Measurements from ENCODE around the gene SYNPO.

Gene SYNPO

DNA sequence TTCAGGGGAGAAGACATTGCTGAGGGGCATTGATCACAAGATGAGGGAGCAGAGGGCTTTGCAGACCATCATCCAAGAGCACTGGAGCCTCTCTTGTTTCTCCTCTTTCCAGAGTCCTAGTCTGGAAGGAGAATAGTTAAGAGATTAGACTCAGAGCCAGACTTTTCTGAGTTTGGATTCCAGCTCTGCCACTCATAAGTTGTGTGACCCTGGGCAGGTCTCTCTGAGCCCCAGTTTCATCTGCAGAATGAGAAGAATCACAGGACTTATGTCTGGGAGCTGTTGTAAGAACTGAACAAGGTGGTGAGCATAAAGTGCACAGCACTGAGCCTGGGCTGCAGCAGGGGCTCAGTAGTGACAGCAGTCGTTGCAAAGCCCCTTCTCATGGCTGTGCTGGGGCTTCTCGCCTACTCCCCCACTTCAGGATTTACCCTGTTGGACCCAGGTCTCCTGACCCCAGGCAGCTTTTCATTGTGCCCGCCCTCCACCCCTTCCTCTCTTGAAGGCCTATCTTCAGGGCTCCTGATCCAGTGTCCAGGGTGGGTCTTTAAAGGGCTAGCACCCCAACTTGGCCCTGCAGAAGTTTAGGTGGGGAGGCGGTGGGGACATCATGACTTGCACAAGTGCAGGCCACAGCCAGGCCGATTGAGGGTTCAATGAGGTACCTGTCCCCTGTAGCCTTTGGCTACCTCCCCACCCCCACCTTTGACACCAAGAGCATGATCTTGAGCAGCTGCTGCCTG, 1.5 kb downstream of the SYNPO start:
- Histone ChIP-seq H3K36me3 (ENCODE audit: insufficient read depth) (no peaks in the 10 kb centered on the region), H3K27me3 (ENCODE audit: insufficient read depth, low read depth) (no peaks in the 10 kb centered on the region), H3K4me1 (ENCODE audit: low read depth, poor library complexity, severe bottlenecking) (no peaks in the 10 kb centered on the region), H3K4me3 (IDR thresholded peaks at IDR 0.05; ENCODE audit: insufficient read depth, low read depth, low read length) (no peak overlapping the region), H3K9ac (no peak overlapping the region), H4K20me1 (ENCODE audit: insufficient read depth) (no peaks in the 10 kb centered on the region), H3K79me2 (ENCODE audit: insufficient read depth, low read depth) (no peaks in the 10 kb centered on the region), H3K4me2 (no peak overlapping the region), H2AFZ (ENCODE audit: low read depth) (no peak overlapping the region), H3K27ac (no peak overlapping the region)
- TF ChIP-seq, protein P1, sequence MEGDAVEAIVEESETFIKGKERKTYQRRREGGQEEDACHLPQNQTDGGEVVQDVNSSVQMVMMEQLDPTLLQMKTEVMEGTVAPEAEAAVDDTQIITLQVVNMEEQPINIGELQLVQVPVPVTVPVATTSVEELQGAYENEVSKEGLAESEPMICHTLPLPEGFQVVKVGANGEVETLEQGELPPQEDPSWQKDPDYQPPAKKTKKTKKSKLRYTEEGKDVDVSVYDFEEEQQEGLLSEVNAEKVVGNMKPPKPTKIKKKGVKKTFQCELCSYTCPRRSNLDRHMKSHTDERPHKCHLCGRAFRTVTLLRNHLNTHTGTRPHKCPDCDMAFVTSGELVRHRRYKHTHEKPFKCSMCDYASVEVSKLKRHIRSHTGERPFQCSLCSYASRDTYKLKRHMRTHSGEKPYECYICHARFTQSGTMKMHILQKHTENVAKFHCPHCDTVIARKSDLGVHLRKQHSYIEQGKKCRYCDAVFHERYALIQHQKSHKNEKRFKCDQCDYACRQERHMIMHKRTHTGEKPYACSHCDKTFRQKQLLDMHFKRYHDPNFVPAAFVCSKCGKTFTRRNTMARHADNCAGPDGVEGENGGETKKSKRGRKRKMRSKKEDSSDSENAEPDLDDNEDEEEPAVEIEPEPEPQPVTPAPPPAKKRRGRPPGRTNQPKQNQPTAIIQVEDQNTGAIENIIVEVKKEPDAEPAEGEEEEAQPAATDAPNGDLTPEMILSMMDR (conservative IDR thresholded peaks at IDR 0.05; ENCODE audit: low read depth, low read length) = no peak

DNA sequence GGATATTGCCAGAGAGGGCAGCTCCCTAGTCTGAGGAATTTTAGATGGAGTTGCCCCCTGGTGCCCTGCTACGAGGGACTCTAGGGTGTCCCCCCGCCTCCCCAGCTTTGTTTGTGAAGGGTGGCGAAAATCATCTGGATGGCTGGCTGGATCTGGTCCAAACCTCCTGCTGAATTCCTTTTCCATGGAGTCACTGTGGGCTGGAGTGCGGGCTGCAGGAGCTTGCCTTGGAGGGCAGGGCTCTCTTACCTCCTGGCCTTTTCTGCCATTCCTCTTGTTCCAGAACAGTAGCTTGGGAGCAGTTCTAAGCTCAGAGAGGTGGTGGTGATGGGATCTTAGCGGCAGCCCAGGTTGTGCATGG, 2.1 kb downstream of the SYNPO start:
- H3K36me3 ChIP-seq (ENCODE audit: insufficient read depth) = no peaks in the 10 kb centered on the region
- H3K27me3 ChIP-seq (ENCODE audit: insufficient read depth, low read depth) = no peaks in the 10 kb centered on the region
- H4K20me1 ChIP-seq (ENCODE audit: insufficient read depth) = no peaks in the 10 kb centered on the region
- no peak overlapping the region for H2AFZ ChIP-seq (ENCODE audit: low read depth)
- no peaks in the 10 kb centered on the region for H3K79me2 ChIP-seq (ENCODE audit: insufficient read depth, low read depth)
- H3K4me1 ChIP-seq (ENCODE audit: low read depth, poor library complexity, severe bottlenecking) = no peaks in the 10 kb centered on the region
- no peak overlapping the region for H3K4me2 ChIP-seq
- TF ChIP-seq, protein P1 (conservative IDR thresholded peaks at IDR 0.05; ENCODE audit: low read depth, low read length) = no peak
- no peak overlapping the region for H3K4me3 ChIP-seq (IDR thresholded peaks at IDR 0.05; ENCODE audit: insufficient read depth, low read depth, low read length)
- no peak overlapping the region for H3K9ac ChIP-seq
- H3K27ac ChIP-seq = no peak overlapping the region

DNA sequence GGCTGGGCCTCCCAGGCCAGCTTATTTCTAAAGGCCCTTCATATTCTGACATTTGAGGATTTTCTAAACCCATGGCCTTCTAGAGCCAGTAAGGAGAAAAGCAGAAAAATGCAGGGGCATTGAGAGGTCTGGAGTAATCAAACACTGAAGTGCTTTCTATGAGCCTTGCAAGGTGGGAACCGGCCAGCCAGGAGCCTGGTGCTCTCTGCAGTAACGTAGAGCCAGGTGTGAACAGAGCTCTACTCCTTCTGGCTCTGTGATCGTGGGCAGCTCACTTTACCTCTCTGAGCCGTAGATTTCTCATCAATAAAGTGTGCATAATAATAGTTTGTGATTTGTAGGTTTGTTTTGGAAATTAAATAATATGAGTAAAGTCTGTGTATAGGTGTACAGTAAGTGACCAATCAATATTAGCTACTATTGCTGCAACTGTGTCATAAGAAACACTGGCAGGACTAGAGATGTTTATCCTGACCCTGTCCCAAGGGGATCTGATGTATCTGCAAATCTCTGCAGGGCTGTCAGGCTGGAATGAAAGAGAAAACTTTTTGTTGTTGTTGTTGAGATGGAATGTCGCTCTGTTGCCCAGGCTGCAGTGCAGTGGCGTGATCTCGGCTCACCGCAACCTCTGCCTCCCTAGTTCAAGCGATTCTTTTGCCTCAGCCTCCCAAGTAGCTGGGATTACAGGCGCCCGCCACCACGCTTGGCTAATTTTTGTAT, 2.7 kb downstream of the SYNPO start:
- no peaks in the 10 kb centered on the region for H3K36me3 ChIP-seq (ENCODE audit: insufficient read depth)
- H3K27ac ChIP-seq = no peak overlapping the region
- H3K4me1 ChIP-seq (ENCODE audit: low read depth, poor library complexity, severe bottlenecking) = no peaks in the 10 kb centered on the region
- no peak overlapping the region for H3K4me3 ChIP-seq (IDR thresholded peaks at IDR 0.05; ENCODE audit: insufficient read depth, low read depth, low read length)
- no peaks in the 10 kb centered on the region for H3K27me3 ChIP-seq (ENCODE audit: insufficient read depth, low read depth)
- TF ChIP-seq, protein P1 (conservative IDR thresholded peaks at IDR 0.05; ENCODE audit: low read depth, low read length) = no peak
- H4K20me1 ChIP-seq (ENCODE audit: insufficient read depth) = no peaks in the 10 kb centered on the region
- H2AFZ ChIP-seq (ENCODE audit: low read depth) = no peak overlapping the region
- H3K4me2 ChIP-seq = no peak overlapping the region
- no peaks in the 10 kb centered on the region for H3K79me2 ChIP-seq (ENCODE audit: insufficient read depth, low read depth)
- no peak overlapping the region for H3K9ac ChIP-seq

DNA sequence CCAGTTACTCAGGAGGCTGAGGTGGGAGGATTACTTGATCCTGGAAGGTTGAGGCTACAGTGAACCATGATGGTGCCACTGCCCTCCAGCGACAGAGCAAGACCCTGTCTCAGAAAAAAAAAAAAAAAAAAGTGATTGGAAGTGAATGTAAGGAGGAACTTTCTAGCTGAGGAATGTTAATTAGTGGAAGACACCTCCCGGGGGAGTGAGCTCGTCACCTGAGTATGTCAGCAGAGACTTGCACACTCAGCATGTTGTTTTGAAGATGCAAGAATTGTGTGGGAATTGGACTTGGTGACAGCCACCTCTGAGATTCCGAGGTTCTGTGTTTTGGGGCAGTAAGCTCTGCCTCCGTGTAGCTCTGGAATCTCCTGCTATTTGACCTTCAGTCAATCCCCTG, 3.6 kb downstream of the SYNPO start:
- Histone ChIP-seq H3K9ac (no peak overlapping the region), H4K20me1 (ENCODE audit: insufficient read depth) (no peaks in the 10 kb centered on the region), H3K4me2 (no peak overlapping the region), H3K36me3 (ENCODE audit: insufficient read depth) (no peaks in the 10 kb centered on the region), H3K27me3 (ENCODE audit: insufficient read depth, low read depth) (no peaks in the 10 kb centered on the region), H3K27ac (no peak overlapping the region), H3K79me2 (ENCODE audit: insufficient read depth, low read depth) (no peaks in the 10 kb centered on the region), H3K4me3 (IDR thresholded peaks at IDR 0.05; ENCODE audit: insufficient read depth, low read depth, low read length) (no peak overlapping the region), H3K4me1 (ENCODE audit: low read depth, poor library complexity, severe bottlenecking) (no peaks in the 10 kb centered on the region), H2AFZ (ENCODE audit: low read depth) (no peak overlapping the region)
- TF ChIP-seq, protein P1 (conservative IDR thresholded peaks at IDR 0.05; ENCODE audit: low read depth, low read length) = no peak

Data from KMS-11 (cell line).